Cerebellar nuclear complex (tissue), 1 donor: Measurements from ENCODE around the gene LRP5.

Source experiments
- DNase-seq, 2 experiments: peaks; one replicate each; lab custom pipeline; 2025; lab: John Stamatoyannopoulos, UW

LRP5 gene

GRCh38 chr11:68347345-68347744 lies 35.0 kb downstream of the LRP5 start:
- DNase-seq: no peak

- no peak for DNase-seq
Measured at GRCh38 chr11:68347841-68348240, 35.5 kb downstream of the LRP5 start.

GRCh38 chr11:68349461-68350249 lies 37.3 kb downstream of the LRP5 start:
- no peak for DNase-seq

- DNase-seq: no peak
Measured at GRCh38 chr11:68350759-68351449, 38.5 kb downstream of the LRP5 start.

GRCh38 chr11:68351450-68352275 lies 39.3 kb downstream of the LRP5 start:
- DNase-seq: no peak

GRCh38 chr11:68352591-68352990 lies 40.2 kb downstream of the LRP5 start:
- DNase-seq: no peak

GRCh38 chr11:68353118-68353517 lies 40.7 kb downstream of the LRP5 start:
- DNase-seq: no peak

- no peak for DNase-seq
Measured at GRCh38 chr11:68353669-68354068, 41.3 kb downstream of the LRP5 start.

GRCh38 chr11:68354148-68354872 lies 41.9 kb downstream of the LRP5 start:
- no peak for DNase-seq

GRCh38 chr11:68355471-68355870 lies 43.1 kb downstream of the LRP5 start:
- DNase-seq: no peak

- DNase-seq: no peak
Measured at GRCh38 chr11:68357568-68357967, 45.2 kb downstream of the LRP5 start.

GRCh38 chr11:68358416-68358815 lies 46.0 kb downstream of the LRP5 start:
- no peak for DNase-seq

GRCh38 chr11:68361702-68362101 lies 49.3 kb downstream of the LRP5 start:
- DNase-seq: no peak

- no peak for DNase-seq
Measured at GRCh38 chr11:68362801-68363379, 50.5 kb downstream of the LRP5 start.

- no peak for DNase-seq
Measured at GRCh38 chr11:68363776-68364175, 51.4 kb downstream of the LRP5 start.

GRCh38 chr11:68364581-68364980 lies 52.2 kb downstream of the LRP5 start:
- DNase-seq: no peak

- no peak for DNase-seq
Measured at GRCh38 chr11:68365943-68366435, 53.6 kb downstream of the LRP5 start.

- no peak for DNase-seq
Measured at GRCh38 chr11:68367252-68367651, 54.9 kb downstream of the LRP5 start.

GRCh38 chr11:68369756-68370155 lies 57.4 kb downstream of the LRP5 start:
- DNase-seq: no peak

- DNase-seq: no peak
Measured at GRCh38 chr11:68370211-68371111, 58.1 kb downstream of the LRP5 start.
